ENCODE measurements around the gene THOC5.

- TF ChIP-seq CTCF (IDR thresholded peaks at IDR 0.05) = no peak
- no peak for TF ChIP-seq POLR2A (IDR thresholded peaks at IDR 0.05)
- TF ChIP-seq EP300 (IDR thresholded peaks at IDR 0.05) = no peak
- TF ChIP-seq POLR2AphosphoS5 (IDR thresholded peaks at IDR 0.05) = no peak
Measured at GRCh38 chr22:29570456-29570855, 16.9 kb upstream of the THOC5 start.
